ENCODE measurements around the gene CES1.
"Not testable (repeated sequence)": the region's sequence is repeated elsewhere in the genome, so short reads cannot be mapped to it uniquely, and the experiment has no call there.

Gene CES1

GRCh38 chr16:55760310-55761001, 72.4 kb downstream of the CES1 start:
- Mint-ChIP-seq H3K36me3 (ENCODE audit: low read depth) (no peaks in the 10 kb centered on the region), H3K27me3 (ENCODE audit: low read depth, poor library complexity) (peaks cover 7% of the 10 kb centered on the region), H3K4me1 (peaks cover 34% of the 10 kb centered on the region), H3K4me3 (peak overlapping the region; percentile 83), H3K9me3 (no peaks in the 10 kb centered on the region), H3K27ac (peak overlapping the region; percentile 79)
- DNase-seq, result peak; percentile 72
- TF ChIP-seq CTCF (IDR thresholded peaks at IDR 0.05), result no peak

GRCh38 chr16:55759965-55760309, 73.0 kb downstream of the CES1 start:
- H3K36me3 Mint-ChIP-seq (ENCODE audit: low read depth); H3K27me3 Mint-ChIP-seq (ENCODE audit: low read depth, poor library complexity); H3K9me3 Mint-ChIP-seq; DNase-seq; H3K27ac Mint-ChIP-seq: not testable (repeated sequence)
- Mint-ChIP-seq H3K4me3 (peak overlapping the region; percentile 83), H3K4me1 (peaks cover 34% of the 10 kb centered on the region)

- DNase-seq; H3K27me3 Mint-ChIP-seq (ENCODE audit: low read depth, poor library complexity): not testable (repeated sequence)
These were observed 75.0 kb downstream of the CES1 start for GRCh38 chr16:55757595-55758527.

GRCh38 chr16:55756963-55757362, 75.9 kb downstream of the CES1 start:
- no peak overlapping the region for H3K27ac Mint-ChIP-seq
- no peak for DNase-seq
- no peak overlapping the region for H3K4me3 Mint-ChIP-seq
- H3K36me3 Mint-ChIP-seq (ENCODE audit: low read depth), result no peaks in the 10 kb centered on the region
- no peak for TF ChIP-seq CTCF (IDR thresholded peaks at IDR 0.05)
- H3K27me3 Mint-ChIP-seq (ENCODE audit: low read depth, poor library complexity), result peaks cover 7% of the 10 kb centered on the region
- no peaks in the 10 kb centered on the region for H3K9me3 Mint-ChIP-seq
- H3K4me1 Mint-ChIP-seq, result peaks cover 33% of the 10 kb centered on the region

More at GRCh38 chr16:55757595-55758527, 75.0 kb downstream of the CES1 start:
- H3K4me3 Mint-ChIP-seq; H3K36me3 Mint-ChIP-seq (ENCODE audit: low read depth); H3K9me3 Mint-ChIP-seq: not testable (repeated sequence)
- peaks cover 38% of the 10 kb centered on the region for H3K4me1 Mint-ChIP-seq
- peak overlapping the region; percentile 50 for H3K27ac Mint-ChIP-seq

- no peak overlapping the region for H3K27ac Mint-ChIP-seq
These were observed 78.8 kb downstream of the CES1 start for GRCh38 chr16:55754056-55754455.

GRCh38 chr16:55753145-55753631, 79.7 kb downstream of the CES1 start:
- H3K4me1 Mint-ChIP-seq, result peaks cover 16% of the 10 kb centered on the region
- H3K4me3 Mint-ChIP-seq; DNase-seq; H3K27me3 Mint-ChIP-seq (ENCODE audit: low read depth, poor library complexity); H3K36me3 Mint-ChIP-seq (ENCODE audit: low read depth); H3K9me3 Mint-ChIP-seq; H3K27ac Mint-ChIP-seq: not testable (repeated sequence)

More at GRCh38 chr16:55754056-55754455, 78.8 kb downstream of the CES1 start:
- H3K4me1 Mint-ChIP-seq, result peaks cover 16% of the 10 kb centered on the region
- H3K36me3 Mint-ChIP-seq (ENCODE audit: low read depth), result no peaks in the 10 kb centered on the region
- DNase-seq, result no peak
- peaks cover 7% of the 10 kb centered on the region for H3K27me3 Mint-ChIP-seq (ENCODE audit: low read depth, poor library complexity)
- TF ChIP-seq CTCF (IDR thresholded peaks at IDR 0.05), result no peak
- H3K4me3 Mint-ChIP-seq, result no peak overlapping the region
- H3K9me3 Mint-ChIP-seq, result no peaks in the 10 kb centered on the region

Data from nephron progenitor cell (in vitro differentiated cells).